Mesenchymal stem cell (in vitro differentiated cells and primary cell): ENCODE measurements around the gene RASGRP1.

Experiments
- DNase-seq: peaks from one replicate; pipeline ENCODE4 v3.0.0-alpha.2; 2013
- H2AFZ ChIP-seq: one replicate; pipeline ENCODE4 v1.6.1; 2013; ENCODE audit warnings: low read depth, mild to moderate bottlenecking, control low read depth, inconsistent platforms, low read length, moderate library complexity
- H2AK5ac ChIP-seq: 2 replicates; pipeline ENCODE4 v1.6.1; 2013; ENCODE audit warnings: low read length, moderate library complexity, mild to moderate bottlenecking, inconsistent platforms; ENCODE audit not compliant: severe bottlenecking
- H2BK120ac ChIP-seq: one replicate; pipeline ENCODE4 v1.6.1; 2013; ENCODE audit warnings: low read depth, mild to moderate bottlenecking, inconsistent platforms, low read length, moderate library complexity
- H2BK12ac ChIP-seq, 2 experiments: one replicate each; pipeline ENCODE4 v1.6.1; 2013; ENCODE audit warnings: inconsistent platforms in 2 of 2, low read length in 2 of 2, mild to moderate bottlenecking in 2 of 2, moderate library complexity in 2 of 2, control low read depth in 1 of 2
- H2BK15ac ChIP-seq: one replicate; pipeline ENCODE4 v1.6.1; 2013; ENCODE audit warnings: mild to moderate bottlenecking, low read depth, inconsistent platforms; ENCODE audit not compliant: poor library complexity, severe bottlenecking
- H2BK5ac ChIP-seq: 2 replicates; pipeline ENCODE4 v1.6.1; 2013; ENCODE audit warnings: low read depth, mild to moderate bottlenecking, low read length, control low read depth, inconsistent platforms; ENCODE audit not compliant: poor library complexity, severe bottlenecking
- H3K14ac ChIP-seq, 2 experiments: one replicate each; pipeline ENCODE4 v1.6.1; 2013; ENCODE audit warnings: inconsistent platforms in 2 of 2, low read length in 2 of 2, control low read depth in 1 of 2, mild to moderate bottlenecking in 1 of 2, moderate library complexity in 1 of 2
- H3K18ac ChIP-seq, 2 experiments: one replicate each; pipeline ENCODE4 v1.6.1; 2013; ENCODE audit warnings: inconsistent platforms in 2 of 2, low read length in 2 of 2, control low read depth in 1 of 2, low read depth in 1 of 2, mild to moderate bottlenecking in 1 of 2
- H3K23ac ChIP-seq, 2 experiments: one replicate each; pipeline ENCODE4 v1.6.1; 2013; ENCODE audit warnings: inconsistent platforms in 2 of 2, low read length in 2 of 2, mild to moderate bottlenecking in 2 of 2, moderate library complexity in 2 of 2, control low read depth in 1 of 2
- H3K27ac ChIP-seq: 2 replicates; pipeline ENCODE4 v1.5.1; 2013; ENCODE audit warnings: mild to moderate bottlenecking, moderate library complexity, low read length, control low read depth, inconsistent platforms; ENCODE audit not compliant: poor library complexity, severe bottlenecking
- H3K27me3 ChIP-seq, 2 experiments: 2 replicates each; pipeline versions ENCODE4 v1.6.1 to v1.7.0; 2013; ENCODE audit warnings: low read length in 2 of 2, mild to moderate bottlenecking in 2 of 2, moderate library complexity in 2 of 2, control low read depth in 1 of 2, inconsistent platforms in 1 of 2; ENCODE audit not compliant: control insufficient read depth in 1 of 2, insufficient read depth in 1 of 2
- H3K36me3 ChIP-seq, 2 experiments: 2 replicates each; pipeline versions ENCODE4 v1.6.1 to v1.7.0; 2013; ENCODE audit warnings: low read length in 2 of 2, control low read depth in 1 of 2, inconsistent platforms in 1 of 2, low read depth in 1 of 2, mild to moderate bottlenecking in 1 of 2; ENCODE audit not compliant: insufficient read depth in 2 of 2, control insufficient read depth in 1 of 2
- H3K4ac ChIP-seq, 2 experiments: one replicate each; pipeline ENCODE4 v1.6.1; 2013; ENCODE audit warnings: inconsistent platforms in 2 of 2, low read length in 2 of 2, mild to moderate bottlenecking in 2 of 2, moderate library complexity in 2 of 2, control low read depth in 1 of 2, low read depth in 1 of 2
- H3K4me1 ChIP-seq: 2 replicates; pipeline ENCODE4 v1.6.1; 2013; ENCODE audit warnings: low read depth, low read length, control low read depth; ENCODE audit not compliant: control insufficient read depth, insufficient read depth
- H3K4me2 ChIP-seq: 2 replicates; pipeline ENCODE4 v1.6.1; 2013; ENCODE audit warnings: low read length, mild to moderate bottlenecking, inconsistent platforms; ENCODE audit not compliant: poor library complexity, severe bottlenecking
- H3K4me3 ChIP-seq, 2 experiments: 2 replicates each; pipeline versions ENCODE4 v1.5.1 to v1.7.0; 2013; ENCODE audit warnings: low read length in 2 of 2, mild to moderate bottlenecking in 2 of 2, control low read depth in 1 of 2, low read depth in 1 of 2; ENCODE audit not compliant: insufficient read depth in 1 of 2
- H3K79me1 ChIP-seq: replicated peaks from 2 replicates; pipeline ENCODE4 v1.6.1; 2013; ENCODE audit warnings: mild to moderate bottlenecking, control low read depth, low read length, inconsistent platforms; ENCODE audit not compliant: poor library complexity, severe bottlenecking
- H3K9ac ChIP-seq: 2 replicates; pipeline ENCODE4 v1.7.0; 2013; ENCODE audit warnings: mild to moderate bottlenecking, low read length, moderate library complexity
- H3K9me3 ChIP-seq: 2 replicates; pipeline ENCODE4 v1.7.0; 2013; ENCODE audit warnings: mild to moderate bottlenecking, low read length; ENCODE audit not compliant: control insufficient read depth
- H4K8ac ChIP-seq: one replicate; pipeline ENCODE4 v1.6.1; 2013; ENCODE audit warnings: inconsistent platforms, mild to moderate bottlenecking, low read length, moderate library complexity
- H4K91ac ChIP-seq: one replicate; pipeline ENCODE4 v1.6.1; 2013; ENCODE audit warnings: mild to moderate bottlenecking, low read length, inconsistent platforms
- whole genome bisulfite sequencing: methylation state at CpG from one replicate; pipeline ENCODE4 v1.1.7; 2013; ENCODE audit warnings: mixed read lengths; 5-methylcytosine and 5-hydroxymethylcytosine counted together

RASGRP1 gene

GRCh38 chr15:38482572-38482971 is 82.0 kb downstream of the RASGRP1 start:
- H2BK120ac ChIP-seq, result no peak overlapping the region

DNA sequence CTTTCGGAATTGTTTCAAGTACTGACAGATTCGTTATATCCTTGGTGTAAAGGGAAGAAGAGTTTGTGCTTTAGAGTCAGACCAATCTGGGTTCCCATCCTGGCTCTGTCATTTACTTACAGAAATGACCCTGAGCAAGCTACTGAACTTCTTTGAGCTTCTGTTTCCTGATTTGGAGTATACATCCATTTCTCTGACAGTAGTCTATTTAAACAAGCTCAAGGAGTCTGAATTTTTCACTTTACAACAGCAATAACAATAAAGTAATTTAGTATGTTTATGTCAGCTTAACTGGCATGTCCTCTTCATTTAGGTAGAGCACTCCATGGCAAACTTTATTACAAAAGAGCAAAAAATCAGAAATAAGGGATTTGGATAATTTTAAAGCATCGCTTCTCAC is 82.9 kb downstream of the RASGRP1 start:
- Histone ChIP-seq H2BK120ac (no peak overlapping the region), H3K9me3 (no peaks in the 10 kb centered on the region), H2AFZ (no peak overlapping the region), H3K14ac (no peak overlapping the region), H2AK5ac (no peak overlapping the region), H3K36me3 (peaks cover 2 to 38% of the 10 kb centered on the region in 2 experiments), H3K27me3 (no peaks in the 10 kb centered on the region), H3K9ac (no peak overlapping the region), H3K4ac (no peak overlapping the region), H3K4me1 (peaks cover 2% of the 10 kb centered on the region), H2BK5ac (no peak overlapping the region), H4K91ac (no peak overlapping the region), H4K8ac (no peak overlapping the region), H3K4me2 (no peak overlapping the region), H2BK15ac (no peak overlapping the region), H3K27ac (no peak overlapping the region), H3K23ac (no peak overlapping the region), H2BK12ac (no peak overlapping the region), H3K79me1 (peaks cover 4% of the 10 kb centered on the region), H3K18ac (no peak overlapping the region), H3K4me3 (no peak overlapping the region)
- no peak for DNase-seq
- 94% methylated on average over 2 of the region's 3 CpGs for WGBS

More at GRCh38 chr15:38482572-38482971, 82.0 kb downstream of the RASGRP1 start:
- H3K27ac ChIP-seq, result no peak overlapping the region
- H2AK5ac ChIP-seq, result no peak overlapping the region
- H3K9ac ChIP-seq, result no peak overlapping the region
- no peak overlapping the region for H4K91ac ChIP-seq
- no peak overlapping the region for H3K4me2 ChIP-seq
- H3K4me3 ChIP-seq, result no peak overlapping the region
- no peak overlapping the region for H3K23ac ChIP-seq
- H3K4ac ChIP-seq, result no peak overlapping the region
- H3K14ac ChIP-seq, result no peak overlapping the region
- peaks cover 0 to 35% of the 10 kb centered on the region in 2 experiments for H3K36me3 ChIP-seq
- H2AFZ ChIP-seq, result no peak overlapping the region
- peaks cover 2% of the 10 kb centered on the region for H3K79me1 ChIP-seq
- H3K9me3 ChIP-seq, result no peaks in the 10 kb centered on the region
- no peak for DNase-seq
- no peak overlapping the region for H2BK15ac ChIP-seq
- H3K18ac ChIP-seq, result no peak overlapping the region
- no peak overlapping the region for H2BK5ac ChIP-seq
- H3K27me3 ChIP-seq, result no peaks in the 10 kb centered on the region
- H2BK12ac ChIP-seq, result no peak overlapping the region
- no peak overlapping the region for H4K8ac ChIP-seq
- peaks cover 2% of the 10 kb centered on the region for H3K4me1 ChIP-seq

GRCh38 chr15:38481113-38481512 is 83.5 kb downstream of the RASGRP1 start:
- Histone ChIP-seq H4K8ac (no peak overlapping the region), H3K4ac (no peak overlapping the region), H3K14ac (no peak overlapping the region), H3K27ac (no peak overlapping the region), H4K91ac (no peak overlapping the region), H3K79me1 (peaks cover 4% of the 10 kb centered on the region), H3K27me3 (no peaks in the 10 kb centered on the region), H2BK120ac (no peak overlapping the region), H2AFZ (no peak overlapping the region), H3K18ac (no peak overlapping the region), H3K4me3 (no peak overlapping the region), H3K4me1 (peaks cover 2% of the 10 kb centered on the region), H2BK15ac (no peak overlapping the region), H3K9ac (no peak overlapping the region), H2BK5ac (no peak overlapping the region), H3K9me3 (no peaks in the 10 kb centered on the region), H3K23ac (no peak overlapping the region), H3K4me2 (no peak overlapping the region), H2BK12ac (no peak overlapping the region), H2AK5ac (no peak overlapping the region), H3K36me3 (peaks cover 3 to 33% of the 10 kb centered on the region in 2 experiments)
- no peak for DNase-seq
- WGBS, result 97% methylated on average over 5 of the region's 5 CpGs

DNA sequence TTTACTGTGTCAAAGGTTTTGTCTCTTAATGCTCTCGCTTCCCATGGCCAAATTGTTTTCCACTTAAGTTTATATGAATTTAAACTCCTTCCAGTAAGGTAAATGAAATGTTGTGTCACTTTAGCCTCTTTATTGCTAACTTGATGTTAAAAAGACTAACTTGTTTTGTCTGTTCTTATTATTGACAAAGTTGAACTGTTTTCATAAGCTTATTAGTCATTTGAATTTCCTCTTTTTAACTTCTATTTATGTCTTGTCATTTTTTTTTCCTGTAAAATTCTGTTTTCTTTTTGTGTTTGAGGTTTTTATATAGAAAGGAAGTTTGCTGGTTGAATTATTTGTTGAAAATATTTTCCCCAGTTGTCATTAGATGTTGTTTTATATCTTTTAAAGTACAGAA is 84.9 kb downstream of the RASGRP1 start:
- H3K79me1 ChIP-seq, result peaks cover 10% of the 10 kb centered on the region
- H3K9ac ChIP-seq, result no peak overlapping the region
- H2AK5ac ChIP-seq, result no peak overlapping the region
- H3K4me3 ChIP-seq, result no peak overlapping the region
- H3K14ac ChIP-seq, result no peak overlapping the region
- no peak overlapping the region for H3K18ac ChIP-seq
- WGBS, result no CpG with 5 or more reads among the region's 1 CpG
- no peak overlapping the region for H4K91ac ChIP-seq
- H2AFZ ChIP-seq, result no peak overlapping the region
- no peak overlapping the region for H2BK120ac ChIP-seq
- no peak for DNase-seq
- H3K23ac ChIP-seq, result no peak overlapping the region
- no peak overlapping the region for H2BK15ac ChIP-seq
- no peak overlapping the region for H3K4ac ChIP-seq
- H3K27ac ChIP-seq, result no peak overlapping the region
- peaks cover 3 to 40% of the 10 kb centered on the region in 2 experiments for H3K36me3 ChIP-seq
- no peak overlapping the region for H2BK12ac ChIP-seq
- peaks cover 2% of the 10 kb centered on the region for H3K4me1 ChIP-seq
- H3K4me2 ChIP-seq, result no peak overlapping the region
- H3K9me3 ChIP-seq, result no peaks in the 10 kb centered on the region
- no peaks in the 10 kb centered on the region for H3K27me3 ChIP-seq
- H4K8ac ChIP-seq, result no peak overlapping the region
- no peak overlapping the region for H2BK5ac ChIP-seq
